H1 (cell line): ENCODE results near the gene RPRD2. TPM values are rescaled to one million over a fixed set of nuclear protein-coding genes. Genes with fewer than 3 reads are reported as not detected.

Experiments
- CTCF ChIA-PET: fragments of 300-600 bp; sonication (Branson Sonifier 250); formaldehyde crosslinking; loops from one replicate; lab custom pipeline; 2021; ENCODE audit not compliant: partially characterized antibody; lab: Charles Lee
- POLR2A ChIA-PET: fragments of 300-600 bp; sonication (Branson Sonifier 250); formaldehyde crosslinking; loops from one replicate; lab custom pipeline; 2021; ENCODE audit warnings: inconsistent platforms; ENCODE audit not compliant: partially characterized antibody; lab: Charles Lee
- DNase-seq, 2 experiments: peaks; one replicate each; pipeline versions ENCODE4 v3.0.0 to v3.0.0-alpha.2; 2010 to 2022; ENCODE audit warnings: low spot score in 2 of 2, low read depth in 1 of 2, mixed read lengths in 1 of 2
- FAIRE-seq: peaks from 2 replicates; lab custom pipeline; 2011; peaks lifted over from hg19 to GRCh38; lab: Jason Lieb, UNC
- H2AFZ ChIP-seq: 2 replicates; pipeline ENCODE4 v1.8.1; 2012; ENCODE audit warnings: low read length, inconsistent platforms
- H2AK5ac ChIP-seq: 2 replicates; pipeline ENCODE4 v1.6.1; 2013; ENCODE audit warnings: low read depth, low read length
- H2BK120ac ChIP-seq: replicated peaks from 2 replicates; pipeline ENCODE3; 2013; ENCODE audit warnings: low read depth, low read length, inconsistent platforms
- H2BK12ac ChIP-seq: 2 replicates; pipeline ENCODE4 v1.6.1; 2013; ENCODE audit warnings: low read depth, low read length
- H2BK15ac ChIP-seq: 2 replicates; pipeline ENCODE4 v1.6.1; 2013; ENCODE audit warnings: low read length
- H2BK20ac ChIP-seq: 2 replicates; pipeline ENCODE4 v1.6.1; 2013; ENCODE audit warnings: low read length
- H2BK5ac ChIP-seq: 2 replicates; pipeline ENCODE4 v1.6.1; 2013; ENCODE audit warnings: low read depth, low read length
- H3K14ac ChIP-seq: 2 replicates; pipeline ENCODE4 v1.6.1; 2013; ENCODE audit warnings: inconsistent platforms; ENCODE audit not compliant: insufficient read length
- H3K18ac ChIP-seq: 2 replicates; pipeline ENCODE4 v1.6.1; 2013; ENCODE audit warnings: low read length; ENCODE audit errors: extremely low read depth
- H3K23ac ChIP-seq: 2 replicates; pipeline ENCODE4 v1.6.1; 2013; ENCODE audit warnings: inconsistent platforms; ENCODE audit not compliant: insufficient read length
- H3K23me2 ChIP-seq: 2 replicates; pipeline ENCODE4 v1.6.1; 2013; ENCODE audit warnings: low read depth, low read length
- H3K27ac ChIP-seq: 2 replicates; pipeline ENCODE4 v1.6.1; 2011; ENCODE audit warnings: low read depth, low read length, inconsistent platforms
- H3K27me3 ChIP-seq, 4 experiments: replicated peaks in 1 of 4; 1 replicate in 1 of 4; 2 replicates in 3 of 4; pipeline versions ENCODE4 v1.6.1 to v1.8.1; 2011 to 2013; ENCODE audit warnings: low read length in 3 of 4, mild to moderate bottlenecking in 3 of 4, inconsistent platforms in 2 of 4, mixed read lengths in 2 of 4, moderate library complexity in 1 of 4; ENCODE audit not compliant: control insufficient read depth in 3 of 4, insufficient read depth in 3 of 4; ENCODE audit errors: extremely low read depth in 1 of 4
- H3K36me3 ChIP-seq, 4 experiments: 2 replicates each; pipeline versions ENCODE4 v1.6.1 to v1.8.1; 2011 to 2013; ENCODE audit warnings: mild to moderate bottlenecking in 4 of 4, low read length in 3 of 4, moderate library complexity in 2 of 4, control low read depth in 1 of 4, inconsistent platforms in 1 of 4; ENCODE audit not compliant: insufficient read depth in 4 of 4, control insufficient read depth in 2 of 4
- H3K4ac ChIP-seq: replicated peaks from 2 replicates; pipeline ENCODE3; 2013; ENCODE audit warnings: low read length, low read depth, mixed read lengths, inconsistent platforms; ENCODE audit not compliant: insufficient read length
- H3K4me1 ChIP-seq, 4 experiments: replicated peaks in 1 of 4; 1 replicate in 1 of 4; 2 replicates in 3 of 4; pipeline versions ENCODE4 v1.6.1 to v1.8.1; 2011 to 2013; ENCODE audit warnings: low read length in 3 of 4, inconsistent platforms in 2 of 4, mixed read lengths in 1 of 4; ENCODE audit not compliant: insufficient read depth in 4 of 4, control insufficient read depth in 3 of 4
- H3K4me2 ChIP-seq, 2 experiments: 2 replicates each; pipeline versions ENCODE4 v1.6.1 to v1.8.1; 2011 to 2013; ENCODE audit warnings: low read depth in 2 of 2, low read length in 2 of 2, control low read depth in 1 of 2, inconsistent platforms in 1 of 2, mild to moderate bottlenecking in 1 of 2; ENCODE audit not compliant: insufficient read depth in 1 of 2
- H3K4me3 ChIP-seq, 4 experiments: fragments of 200-600, 300-600 bp in 1 of 4; sonication (generic), shearing (Covaris generic), sonication (Bioruptor Twin) in 1 of 4; 2 replicates each; pipeline versions ENCODE4 v1.5.1 to v1.8.1; 2011 to 2016; ENCODE audit warnings: low read length in 4 of 4, low read depth in 3 of 4, control low read depth in 2 of 4, inconsistent platforms in 2 of 4, mild to moderate bottlenecking in 2 of 4, mixed read lengths in 1 of 4, moderate library complexity in 1 of 4; ENCODE audit not compliant: insufficient read depth in 2 of 4; ENCODE audit errors: extremely low read depth in 1 of 4
- H3K56ac ChIP-seq: replicated peaks from 2 replicates; pipeline ENCODE3; 2013; ENCODE audit warnings: low read depth, mild to moderate bottlenecking, mixed read lengths, low read length, inconsistent platforms; ENCODE audit not compliant: insufficient read length
- H3K79me1 ChIP-seq: 2 replicates; pipeline ENCODE4 v1.6.1; 2013; ENCODE audit warnings: low read depth, low read length, control low read depth
- H3K79me2 ChIP-seq, 2 experiments: 2 replicates each; pipeline versions ENCODE4 v1.6.1 to v1.8.1; 2012 to 2013; ENCODE audit warnings: low read length in 2 of 2, mild to moderate bottlenecking in 2 of 2, inconsistent platforms in 1 of 2; ENCODE audit not compliant: insufficient read depth in 2 of 2, control insufficient read depth in 1 of 2
- H3K9ac ChIP-seq, 4 experiments: replicated peaks in 1 of 4; 1 replicate in 1 of 4; 2 replicates in 3 of 4; pipeline versions ENCODE4 v1.6.1 to v1.8.1; 2011 to 2013; ENCODE audit warnings: low read depth in 3 of 4, low read length in 3 of 4, control low read depth in 2 of 4, mild to moderate bottlenecking in 2 of 4, moderate library complexity in 2 of 4, inconsistent platforms in 1 of 4; ENCODE audit errors: extremely low read depth in 1 of 4
- H3K9me3 ChIP-seq, 2 experiments: 2 replicates each; pipeline versions ENCODE4 v1.6.1 to v1.8.1; 2012 to 2013; ENCODE audit warnings: mild to moderate bottlenecking in 2 of 2, moderate library complexity in 2 of 2, control low read depth in 1 of 2, inconsistent platforms in 1 of 2, low read depth in 1 of 2, low read length in 1 of 2, mixed read lengths in 1 of 2; ENCODE audit not compliant: insufficient read depth in 2 of 2
- H4K20me1 ChIP-seq, 2 experiments: replicated peaks in 1 of 2; 2 replicates each; pipeline versions ENCODE3 to v1.8.1; 2011 to 2013; ENCODE audit warnings: inconsistent platforms in 2 of 2, low read length in 2 of 2, mild to moderate bottlenecking in 1 of 2; ENCODE audit not compliant: insufficient read depth in 2 of 2, control insufficient read depth in 1 of 2
- H4K5ac ChIP-seq: 2 replicates; pipeline ENCODE4 v1.6.1; 2013; ENCODE audit warnings: low read length, low read depth, mixed read lengths, inconsistent platforms; ENCODE audit not compliant: insufficient read length
- H4K8ac ChIP-seq: 2 replicates; pipeline ENCODE4 v1.8.0; 2013; ENCODE audit warnings: mild to moderate bottlenecking, moderate library complexity, low read length, inconsistent platforms; ENCODE audit not compliant: insufficient read depth; ENCODE audit errors: extremely low read depth
- H4K91ac ChIP-seq: replicated peaks from 2 replicates; pipeline ENCODE3; 2013; ENCODE audit warnings: low read length, mixed read lengths, inconsistent platforms; ENCODE audit not compliant: insufficient read length
- CBX8 ChIP-seq: fragments of 300-800, 300-1000 bp; sonication (generic); IDR thresholded peaks from 2 replicates; pipeline ENCODE4 v1.7.1; 2016; ENCODE audit warnings: low read depth, low read length, borderline replicate concordance
- POU5F1 ChIP-seq: IDR thresholded peaks from 2 replicates; pipeline ENCODE4 v1.6.1; 2011; ENCODE audit warnings: low read depth, mild to moderate bottlenecking, low read length, moderate library complexity
- TAF1 ChIP-seq: IDR thresholded peaks from 2 replicates; pipeline ENCODE4 v1.6.1; 2011; ENCODE audit warnings: mild to moderate bottlenecking, low read depth, low read length
- WGBS, 2 experiments: shearing (Covaris generic) in 1 of 2; methylation state at CpG; one replicate each; pipeline versions ENCODE4 v1.1.6 to v1.1.7; 2013 to 2015; ENCODE audit warnings: low lambda C conversion rate in 2 of 2, mixed read lengths in 2 of 2, inconsistent platforms in 1 of 2, low coverage in 1 of 2, missing lambda C conversion rate in 1 of 2; ENCODE audit not compliant: insufficient replicate concordance in 2 of 2, insufficient coverage in 1 of 2, insufficient read length in 1 of 2; ENCODE audit errors: extremely low coverage in 1 of 2, missing lambda C conversion rate in 1 of 2; 5-methylcytosine and 5-hydroxymethylcytosine counted together
- polyA plus RNA-seq, 7 experiments: library from polyadenylated mRNA; depleted of rRNA in 3 of 7; stranded (reverse) in 5 of 7; unstranded in 2 of 7; fragments of >200 nt in 5 of 7; fragments of 200-250 nt in 2 of 7; gene quantifications; 1 replicate in 5 of 7; 2 replicates in 1 of 7; 4 replicates in 1 of 7; pipeline versions ENCODE4 v1.2.1 to v1.2.3, GENCODE V29; 2011 to 2013; ENCODE audit warnings: missing spikeins in 2 of 7, mixed read lengths in 2 of 7
- total RNA-seq: library from RNA; stranded (reverse); fragmentation: NEBNext Ultra II Directional; extraction: Animal tissue kit (Norgen Biotek cat#: 25700); gene quantifications from 2 replicates; pipeline ENCODE4 v1.2.1, GENCODE V29; 2021

RPRD2 gene
- total and polyA plus RNA-seq, 2 of the 8 experiments (the other 6 are each of a cell fraction or from before 2014, with no cell fraction given) = 14.4 to 32.4 TPM

GRCh38 chr1:150420560-150421265 is 56.8 kb downstream of the RPRD2 start:
- Histone ChIP-seq H4K5ac (no peak overlapping the region), H3K56ac (no peak overlapping the region), H3K9ac (no peak overlapping the region), H3K4me2 (no peak overlapping the region), H3K14ac (no peak overlapping the region), H3K4me1 (no peaks in the 10 kb centered on the region), H2BK20ac (no peak overlapping the region), H3K9me3 (no peaks in the 10 kb centered on the region), H4K91ac (no peak overlapping the region), H3K4ac (no peak overlapping the region), H4K8ac (no peak overlapping the region), H3K79me1 (no peaks in the 10 kb centered on the region), H3K23me2 (peaks cover 2% of the 10 kb centered on the region; the same call in 1 of the 2 replicates), H4K20me1 (peaks cover 0 to 2% of the 10 kb centered on the region in 2 experiments), H3K23ac (no peak overlapping the region), H2BK5ac (no peak overlapping the region), H2BK120ac (no peak overlapping the region), H3K36me3 (peaks cover 0 to 13% (median 5%) of the 10 kb centered on the region in 4 experiments; a peak in 3 of 8 replicates), H2BK12ac (no peak overlapping the region), H2BK15ac (no peak overlapping the region), H3K4me3 (no peak overlapping the region), H3K18ac (no peak overlapping the region), H2AFZ (no peak overlapping the region), H3K27ac (no peak overlapping the region), H2AK5ac (no peak overlapping the region), H3K79me2 (peaks cover 0 to 13% of the 10 kb centered on the region in 2 experiments; a peak in 2 of 4 replicates), H3K27me3 (no peaks in the 10 kb centered on the region)
- TF ChIP-seq POU5F1 (no peak), TAF1 (no peak), CBX8 (no peak)
- FAIRE-seq (no peak), DNase-seq (no peak)
- ChIA-PET POLR2A (no interaction called here), CTCF (interaction anchor here (1.0 kb wide), 1 partner anchor 139 kb away, joined by 4 read pairs; no protein-coding TSS in a partner anchor)
- WGBS, 2 experiments = 89% methylated on average over 5 of the region's 5 CpGs; no CpG with 5 or more reads in 1 of the 2 experiments
